Right ventricle myocardium superior (tissue), 1 donor: Measurements from ENCODE around the gene PPP2R3B. TPM values are rescaled to one million over a fixed set of nuclear protein-coding genes. Genes with fewer than 3 reads are reported as not detected.
"Not testable (repeated sequence)": the region's sequence is repeated elsewhere in the genome, so short reads cannot be mapped to it uniquely, and the experiment has no call there.

Experiments used
- ATAC-seq: fragments of 200-7000 bp; cut with Tn5 transposase; one replicate; pipeline ENCODE4 v1.9.1; 2020; ENCODE audit warnings: mild to moderate bottlenecking; ENCODE audit not compliant: poor library complexity
- DNase-seq: peaks from one replicate; pipeline ENCODE4 v3.0.0-alpha.2; 2020
- intact Hi-C: fragments of 100-400 bp; cut with DNase I; formaldehyde crosslinking; loops from one replicate; pipeline ENCODE4 v1.11.2; 2022
- total RNA-seq: library from RNA; stranded (reverse); fragmentation: NEBNext Ultra II Directional; extraction: Animal tissue kit (Norgen Biotek cat#: 25700); gene quantifications from one replicate; pipeline ENCODE4 v1.2.1, GENCODE V29; 2021
- donor health status: DM: no; HTN: yes; CAD: no; lungs with severe emphysema.

Gene PPP2R3B
- total RNA-seq, 1 donor from 2014 or later, result 154 TPM

GRCh38 chrX:316351-317325 is 70.1 kb downstream of the PPP2R3B start:
- DNase-seq (peak; percentile 45), ATAC-seq (no peak)
- intact Hi-C loops, result no loop called here

DNA sequence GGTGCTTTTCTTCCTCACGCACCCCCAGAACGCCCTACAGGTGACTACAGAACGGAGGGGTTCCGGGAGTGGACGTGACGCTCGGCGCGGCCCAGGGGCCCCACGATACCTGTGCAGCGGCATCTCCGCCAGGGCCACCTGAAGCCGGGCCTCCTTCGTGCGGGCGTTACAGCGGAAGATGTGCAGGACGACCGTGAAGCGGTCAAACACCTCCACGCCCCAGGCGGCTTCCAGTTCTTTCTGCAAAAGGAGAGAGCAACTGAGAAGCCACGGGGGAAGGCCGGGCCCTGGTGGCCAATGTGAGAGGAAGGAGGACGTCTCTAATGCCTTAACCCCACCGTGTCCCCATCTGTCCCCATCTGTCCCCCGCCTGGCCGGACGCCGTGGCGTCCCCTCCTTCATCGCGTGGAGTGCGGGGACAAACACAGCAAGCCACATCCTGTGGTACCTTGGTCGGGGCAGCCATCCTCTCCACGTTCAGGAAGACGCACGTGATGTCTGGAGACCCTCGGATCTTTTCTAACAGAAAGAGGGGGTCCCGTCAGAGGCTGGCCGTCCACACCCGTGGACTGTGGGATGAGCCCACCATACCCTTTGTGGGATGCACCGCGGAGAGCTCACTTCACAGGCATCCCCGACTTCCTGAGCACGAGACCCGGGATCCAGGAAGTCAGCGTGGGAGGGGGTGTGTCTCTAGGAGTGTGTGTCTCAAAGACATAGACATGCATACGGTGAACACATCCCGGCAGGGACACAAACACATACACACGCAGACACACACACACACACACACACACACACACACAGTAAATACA is 71.7 kb downstream of the PPP2R3B start:
- DNase-seq (peak; percentile 34), ATAC-seq (no peak)
- intact Hi-C loops, result no loop called here

GRCh38 chrX:314049-314448 is 72.7 kb downstream of the PPP2R3B start:
- intact Hi-C loops, result no loop called here
- no peak for ATAC-seq

GRCh38 chrX:313546-313945 is 73.2 kb downstream of the PPP2R3B start:
- intact Hi-C loops, result no loop called here
- DNase-seq, result peak; percentile 23
- ATAC-seq, result no peak

More at GRCh38 chrX:314049-314448, 72.7 kb downstream of the PPP2R3B start:
- peak; percentile 38 for DNase-seq

- intact Hi-C loops, result no loop called here
- ATAC-seq (no peak), DNase-seq (peak; percentile 33)
Observed at GRCh38 chrX:312621-313331, 73.9 kb downstream of the PPP2R3B start.

GRCh38 chrX:311156-312129 is 75.3 kb downstream of the PPP2R3B start:
- intact Hi-C loops, result no loop called here
- ATAC-seq, result no peak
- DNase-seq, result peak; percentile 38

GRCh38 chrX:310621-311155 is 76.0 kb downstream of the PPP2R3B start:
- intact Hi-C loops, result no loop called here
- no peak for ATAC-seq
- DNase-seq, result peak; percentile 20

DNA sequence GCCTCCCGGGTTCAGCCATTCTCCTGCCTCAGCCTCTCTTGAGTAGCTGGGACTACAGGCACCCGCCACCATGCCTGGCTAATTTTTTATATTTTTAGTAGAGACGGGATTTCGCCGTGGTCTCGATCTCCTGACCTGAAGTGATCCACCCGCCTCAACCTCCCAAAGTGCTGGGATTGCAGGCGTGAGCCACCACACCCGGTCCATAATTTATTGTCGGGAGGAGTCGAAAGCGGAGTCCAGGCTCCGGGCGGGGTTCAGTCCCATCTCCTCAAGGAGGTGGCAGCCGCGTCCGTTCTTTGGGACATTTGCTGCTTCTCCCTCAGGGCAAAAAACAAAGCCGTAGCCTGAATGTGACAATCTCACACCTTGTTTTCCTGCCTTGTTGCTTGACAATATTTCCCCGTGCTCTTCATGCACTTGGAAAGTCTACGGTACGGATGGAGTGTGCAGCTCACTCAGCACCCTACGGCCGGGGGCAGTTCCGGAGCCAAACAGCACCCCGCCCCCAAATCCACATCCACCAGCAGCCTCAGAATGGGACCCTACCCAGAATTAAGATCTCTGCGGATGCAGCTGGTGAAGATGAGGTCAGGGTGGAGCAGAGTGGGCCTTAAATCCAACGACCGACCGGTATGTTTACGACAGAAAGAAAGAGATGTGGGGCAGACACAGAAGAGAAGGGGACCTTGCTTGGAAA is 77.7 kb downstream of the PPP2R3B start:
- DNase-seq (peak; percentile 29), ATAC-seq (no peak)
- intact Hi-C loops, result no loop called here

DNA sequence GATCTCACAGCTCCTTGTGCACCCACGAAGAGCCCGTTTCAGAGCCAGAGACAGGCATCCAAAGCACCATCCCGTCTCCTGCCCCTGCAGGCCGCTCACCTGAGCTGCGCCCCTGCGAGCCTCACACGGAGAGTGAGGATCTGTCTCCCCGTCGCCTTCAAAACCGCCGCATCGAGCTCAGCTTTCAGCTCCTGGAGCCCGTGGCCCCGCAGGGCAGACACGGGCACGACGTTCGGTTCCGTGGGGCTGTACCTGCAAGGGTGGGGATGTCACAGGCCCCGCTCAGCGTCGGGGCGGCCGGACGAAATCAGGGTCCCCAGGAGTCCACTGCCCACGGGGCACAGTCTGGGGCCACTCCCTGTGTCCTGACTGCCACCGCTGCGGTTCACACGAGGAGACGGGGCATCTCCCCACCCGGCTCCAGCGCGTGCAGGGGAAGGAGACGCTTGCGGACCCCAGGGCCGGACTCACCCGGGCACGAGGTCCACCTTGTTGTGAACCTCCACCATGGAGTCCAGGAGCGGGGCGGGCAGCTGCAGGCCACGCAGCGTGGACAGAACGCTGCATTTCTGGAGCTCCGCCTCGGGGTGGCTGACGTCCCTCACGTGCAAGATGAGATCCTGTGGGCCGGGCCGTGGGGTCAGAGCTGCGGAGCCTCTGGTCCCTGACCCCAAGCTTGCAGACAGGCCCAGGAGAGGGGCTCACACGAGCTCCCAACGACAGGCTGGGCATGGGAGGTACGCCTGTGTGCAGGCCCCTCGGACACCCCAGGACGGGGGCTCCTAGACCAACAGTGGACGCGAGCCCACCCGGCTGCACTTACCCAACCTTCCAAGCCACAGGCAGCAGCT is 79.2 kb downstream of the PPP2R3B start:
- peak; percentile 39 for DNase-seq
- intact Hi-C loops, result no loop called here
- ATAC-seq, result no peak

DNA sequence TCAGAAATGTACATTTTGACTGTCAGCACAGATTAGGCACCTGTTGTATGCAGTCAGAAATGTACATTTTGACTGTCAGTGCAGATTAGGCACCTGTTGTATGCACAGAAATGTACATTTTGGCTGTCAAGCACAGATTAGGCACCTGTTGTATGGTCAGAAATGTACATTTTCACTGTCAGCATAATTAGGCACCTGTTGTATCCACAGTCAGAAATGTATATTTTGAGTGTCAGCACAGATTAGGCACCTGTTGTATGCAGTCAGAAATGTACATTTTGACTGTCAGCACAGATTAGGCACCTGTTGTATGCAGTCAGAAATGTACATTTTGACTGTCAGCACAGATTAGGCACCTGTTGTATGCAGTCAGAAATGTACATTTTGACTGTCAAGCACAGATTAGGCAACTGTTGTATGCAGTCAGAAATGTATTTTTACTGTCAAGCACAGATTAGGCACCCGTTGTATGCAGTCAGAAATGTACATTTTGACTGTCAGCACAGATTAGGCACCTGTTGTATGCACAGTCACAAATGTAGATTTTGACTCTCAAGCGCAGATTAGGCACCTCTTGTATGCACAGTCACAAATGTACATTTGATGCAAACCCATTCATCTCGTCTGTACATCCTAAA is 80.0 kb downstream of the PPP2R3B start:
- ATAC-seq, DNase-seq, intact Hi-C loops: not testable (repeated sequence)

DNA sequence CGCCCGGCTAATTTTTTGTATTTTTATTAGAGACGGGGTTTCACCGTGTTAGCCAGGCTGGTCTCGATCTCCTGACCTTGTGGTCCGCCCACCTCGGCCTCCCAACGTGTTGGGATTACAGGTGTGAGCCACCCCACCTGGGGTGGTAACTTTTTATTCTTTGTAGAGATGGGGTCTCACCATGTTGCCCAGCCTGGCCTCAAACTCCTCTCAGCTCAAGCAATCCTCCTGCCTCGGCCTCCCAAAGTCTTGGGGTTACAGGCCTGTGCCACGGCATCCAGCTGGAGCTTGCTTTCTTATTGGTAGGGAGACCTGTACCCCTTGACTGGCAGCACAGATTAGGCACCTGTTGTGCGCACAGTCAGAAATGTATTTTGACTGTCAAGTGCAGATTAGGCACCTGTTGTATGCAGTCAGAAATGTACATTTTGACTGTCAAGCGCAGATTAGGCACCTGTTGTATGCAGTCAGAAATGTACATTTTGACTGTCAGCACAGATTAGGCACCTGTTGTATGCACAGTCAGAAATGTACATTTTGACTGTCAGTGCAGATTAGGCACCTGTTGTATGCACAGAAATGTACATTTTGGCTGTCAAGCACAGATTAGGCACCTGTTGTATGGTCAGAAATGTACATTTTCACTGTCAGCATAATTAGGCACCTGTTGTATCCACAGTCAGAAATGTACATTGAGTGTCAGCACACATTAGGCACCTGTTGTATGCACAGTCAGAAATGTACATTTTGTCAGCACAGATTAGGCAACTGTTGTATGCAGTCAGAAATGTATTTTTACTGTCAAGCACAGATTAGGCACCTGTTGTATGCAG is 80.7 kb downstream of the PPP2R3B start:
- peak; percentile 17 for DNase-seq
- intact Hi-C loops, ATAC-seq: not testable (repeated sequence)

DNA sequence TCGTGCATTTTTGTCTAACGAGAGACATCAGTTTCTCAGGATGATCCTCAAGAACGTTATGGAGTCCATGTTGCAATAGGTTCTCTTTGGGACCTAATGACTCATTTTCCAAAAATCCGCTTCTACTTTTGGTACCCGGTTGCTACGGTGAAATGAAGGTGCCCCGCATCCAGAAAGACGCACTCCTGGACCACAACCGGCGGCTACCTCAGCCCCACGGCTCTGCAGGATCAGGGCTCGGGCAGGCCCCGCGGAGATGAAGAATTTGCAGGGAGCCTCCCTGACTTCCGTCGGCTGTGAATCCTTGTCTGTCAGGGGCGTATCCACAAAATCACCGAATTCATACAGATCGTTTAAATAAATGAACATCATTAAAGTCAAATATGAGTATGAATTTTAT is 83.7 kb downstream of the PPP2R3B start:
- no peak for ATAC-seq
- intact Hi-C loops, result no loop called here
- DNase-seq, result peak; percentile 31

DNA sequence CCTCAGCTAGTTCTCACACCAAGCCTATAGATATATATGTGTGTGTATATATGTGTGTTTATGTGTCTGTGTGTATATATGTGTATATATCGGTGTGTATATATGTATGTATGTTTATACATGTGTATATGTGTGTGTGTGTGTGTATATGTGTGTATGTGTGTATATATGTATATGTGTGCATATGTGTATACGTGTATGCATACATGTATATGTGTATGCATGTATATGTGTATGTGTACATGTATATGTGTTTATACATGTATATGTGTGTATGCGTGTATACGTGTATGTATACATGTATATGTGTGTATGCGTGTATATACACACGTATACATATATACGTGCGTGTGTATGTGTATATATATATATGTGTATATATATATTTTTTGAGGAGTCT is 86.4 kb downstream of the PPP2R3B start:
- intact Hi-C loops, result no loop called here
- ATAC-seq (no peak), DNase-seq (no peak)

DNA sequence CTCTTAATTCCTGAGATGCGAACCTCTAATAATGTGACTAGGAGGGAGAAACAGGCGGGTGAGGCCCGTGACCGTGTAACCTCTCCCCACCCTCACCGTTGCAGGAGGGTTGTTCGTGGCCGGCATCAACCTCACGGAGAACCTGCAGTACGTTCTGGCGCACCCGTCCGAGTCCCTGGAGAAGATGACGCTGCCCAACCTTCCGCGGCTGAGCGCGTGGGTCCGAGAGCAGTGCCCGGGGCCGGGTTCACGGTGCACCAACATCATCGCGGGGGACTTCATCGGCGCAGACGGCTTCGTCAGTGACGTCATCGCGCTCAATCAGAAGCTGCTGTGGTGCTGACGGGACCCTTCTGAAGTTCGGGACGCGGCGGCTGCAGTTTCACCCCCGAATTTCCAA is 87.7 kb downstream of the PPP2R3B start:
- intact Hi-C loops, result no loop called here
- DNase-seq, result peak; percentile 26

GRCh38 chrX:295136-295535 is 91.6 kb downstream of the PPP2R3B start:
- ATAC-seq, result no peak
- intact Hi-C loops, result no loop called here
- DNase-seq, result peak; percentile 28

More for the DNA sequence above, 87.7 kb downstream of the PPP2R3B start:
- ATAC-seq, result no peak
